GM19043 (cell line): ENCODE results near the gene PRKN.

Experiments
- ATAC-seq: cut with Tn5 transposase; IDR thresholded peaks from one replicate; pipeline ENCODE4 v1.9.1; 2021; ENCODE audit warnings: low read depth; ENCODE audit not compliant: unreplicated experiment

The PRKN gene

GRCh38 chr6:162262466-162263196 is 464.9 kb downstream of the PRKN start:
- no peak for ATAC-seq

GRCh38 chr6:162261598-162261997 is 466.0 kb downstream of the PRKN start:
- ATAC-seq = no peak

GRCh38 chr6:162260027-162260426 is 467.5 kb downstream of the PRKN start:
- no peak for ATAC-seq

GRCh38 chr6:162258647-162259046 is 468.9 kb downstream of the PRKN start:
- no peak for ATAC-seq

- no peak for ATAC-seq
Observed at GRCh38 chr6:162256361-162256760, 471.2 kb downstream of the PRKN start.

GRCh38 chr6:162251257-162251656 is 476.3 kb downstream of the PRKN start:
- no peak for ATAC-seq

DNA sequence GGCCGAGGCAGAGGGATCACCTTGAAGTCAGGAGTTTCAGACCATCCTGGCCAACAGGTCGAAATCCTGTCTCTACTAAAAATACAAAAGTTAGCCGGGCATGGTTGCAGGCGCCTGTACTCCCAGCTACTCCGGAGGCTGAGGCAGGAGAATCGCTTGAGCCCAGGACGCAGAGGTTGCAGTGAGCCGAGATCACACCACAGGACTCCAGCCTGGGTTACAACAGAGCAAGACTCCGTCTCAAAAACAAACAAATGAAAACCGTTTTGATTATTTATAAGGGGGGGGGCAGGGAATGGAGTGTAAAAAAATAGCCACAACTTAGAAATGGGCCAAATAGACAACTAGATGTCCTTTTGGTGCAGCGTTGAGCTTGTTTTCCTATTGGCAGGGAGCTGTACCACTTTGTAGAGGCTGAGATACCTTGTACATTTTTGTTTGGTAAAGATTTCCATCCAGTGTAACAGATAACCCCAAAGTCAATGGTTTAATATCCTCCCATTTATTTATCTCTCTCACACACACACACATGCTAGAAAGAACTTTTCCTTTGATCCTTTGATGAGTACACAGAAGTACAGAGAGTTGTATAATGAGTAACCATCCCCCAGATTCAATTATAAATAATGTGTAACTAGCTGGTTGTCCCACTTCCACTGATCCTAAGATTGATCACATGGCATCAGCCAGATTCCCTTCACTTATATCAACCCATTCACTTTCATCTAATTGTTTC is 477.5 kb downstream of the PRKN start:
- no peak for ATAC-seq

DNA sequence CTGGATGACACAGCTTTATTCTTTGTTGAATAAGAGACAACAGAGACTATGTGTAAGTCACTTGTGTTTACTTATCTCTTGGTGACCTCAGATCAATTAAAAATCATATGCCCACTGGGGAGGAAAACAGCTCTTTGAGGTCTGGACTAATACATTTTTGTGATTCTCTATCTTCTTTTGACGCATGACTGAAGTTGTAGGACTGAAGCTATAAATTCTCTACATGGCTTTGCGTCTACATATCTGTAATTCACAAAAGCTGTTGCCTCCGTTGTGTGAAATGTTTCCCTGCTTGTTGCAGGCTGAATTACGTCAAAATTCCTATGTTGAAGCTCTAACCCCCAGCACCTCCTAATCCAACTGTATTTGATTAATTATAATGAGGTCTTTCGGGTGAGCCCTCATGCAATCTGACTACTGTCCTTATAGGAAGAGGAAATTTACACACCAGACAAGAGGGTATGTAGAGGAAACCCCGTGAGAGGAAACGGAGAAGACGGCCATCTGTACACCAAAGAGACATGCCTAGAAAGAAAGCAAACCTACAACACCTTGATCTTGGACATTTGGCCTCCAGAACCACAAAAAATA is 481.6 kb downstream of the PRKN start:
- ATAC-seq = no peak

DNA sequence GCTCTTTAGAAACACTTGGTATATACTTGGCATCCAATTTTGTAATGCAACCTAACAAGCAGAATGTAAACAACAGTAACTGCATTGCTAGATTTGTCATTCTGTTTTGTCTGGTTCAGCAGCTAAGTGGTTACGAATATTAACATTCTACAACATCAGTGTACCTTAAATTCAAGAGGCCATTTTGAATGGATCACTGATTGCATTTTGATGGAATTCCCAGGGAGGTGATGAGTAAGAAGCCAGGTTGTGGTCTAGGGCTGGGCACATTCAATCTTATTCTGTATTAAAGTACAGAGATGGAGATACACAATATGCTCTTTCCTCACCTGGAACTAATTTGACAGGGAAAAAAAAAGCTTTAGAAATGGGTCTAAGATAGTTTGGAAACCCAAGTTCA is 483.5 kb downstream of the PRKN start:
- ATAC-seq = no peak

- ATAC-seq = no peak
Observed at GRCh38 chr6:162242915-162243314, 484.7 kb downstream of the PRKN start.

GRCh38 chr6:162239330-162239729 is 488.2 kb downstream of the PRKN start:
- no peak for ATAC-seq

DNA sequence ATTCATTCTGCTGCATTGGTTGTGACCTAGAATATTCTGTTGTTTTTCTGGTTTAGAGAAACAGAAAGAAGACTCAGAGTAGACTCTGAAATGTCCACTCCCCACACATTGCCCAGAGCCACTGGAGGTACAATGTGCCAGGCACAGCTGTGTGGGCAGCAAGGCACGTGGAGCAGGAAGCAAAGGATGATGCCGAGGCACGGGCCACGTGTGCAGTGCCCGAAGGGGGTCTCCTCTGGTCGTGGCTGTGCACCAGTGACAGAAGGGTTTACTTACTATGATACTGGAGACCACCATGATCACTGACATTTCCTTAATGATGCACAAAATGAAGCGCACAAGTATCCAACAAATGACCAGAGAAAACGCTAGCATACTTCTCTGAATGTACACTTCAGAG is 488.9 kb downstream of the PRKN start:
- no peak for ATAC-seq

DNA sequence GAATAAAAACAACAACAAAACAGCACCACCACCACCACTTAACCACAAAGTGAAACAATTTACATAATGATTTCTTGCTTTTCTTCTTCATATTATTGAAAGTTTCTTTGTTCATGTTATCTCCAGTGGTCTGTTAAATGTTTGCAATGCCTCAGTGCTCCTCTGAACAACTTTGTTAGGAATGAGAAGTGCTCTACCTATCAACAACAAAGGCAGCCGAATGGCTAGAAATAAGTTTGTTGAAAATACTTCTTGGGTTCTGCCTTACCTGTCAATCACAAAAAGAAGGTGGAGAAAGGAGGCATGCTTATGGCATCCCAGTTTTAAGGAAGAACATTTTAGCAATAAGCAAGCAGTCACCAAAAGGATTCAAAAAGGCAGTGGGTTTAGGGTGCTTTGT is 490.2 kb downstream of the PRKN start:
- no peak for ATAC-seq

DNA sequence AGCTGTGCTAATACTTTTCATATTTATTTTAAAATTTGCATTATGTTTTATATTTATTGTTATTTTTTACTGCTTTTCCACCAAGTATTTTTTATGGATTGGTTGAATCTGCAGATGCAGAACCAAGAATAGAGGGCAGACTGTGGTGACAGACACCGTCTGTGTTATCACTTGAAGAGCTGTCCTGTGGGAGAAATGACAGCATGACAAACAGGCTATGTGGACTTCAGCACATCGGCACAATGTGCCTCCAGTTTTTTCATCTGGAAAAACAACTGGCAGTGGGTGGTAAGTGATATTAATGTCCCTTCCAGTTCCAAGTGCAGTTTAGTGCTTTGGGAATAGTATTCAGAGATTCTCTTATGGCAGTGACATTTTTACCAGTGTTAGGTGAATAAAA is 492.9 kb downstream of the PRKN start:
- ATAC-seq = no peak

DNA sequence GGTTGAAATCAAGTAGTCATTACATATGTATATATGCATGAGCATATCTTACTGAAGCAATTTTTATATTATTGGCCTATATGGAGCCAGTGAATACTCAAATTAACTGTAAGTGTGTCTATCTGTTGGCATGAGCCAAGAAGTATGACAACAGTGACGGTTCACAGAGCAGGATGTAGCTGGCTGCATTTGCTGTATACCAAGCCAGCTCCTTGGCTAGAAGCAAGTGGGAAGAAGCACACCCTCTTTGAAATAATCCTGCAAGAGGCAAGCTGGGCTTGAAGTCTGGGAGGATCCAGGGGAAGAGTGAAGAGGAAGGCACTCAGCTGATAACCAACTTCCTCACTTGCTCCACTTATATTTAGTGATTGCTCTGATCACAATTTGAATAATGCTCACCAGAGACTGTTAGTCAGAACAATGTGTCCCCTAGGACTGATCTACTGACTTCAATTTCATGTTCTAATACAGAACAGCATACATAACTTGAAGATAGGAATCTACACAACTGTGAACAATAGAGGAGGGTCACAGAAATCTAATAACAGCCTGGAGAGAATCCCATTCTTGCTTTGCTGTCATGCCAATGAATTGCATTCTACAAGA is 497.3 kb downstream of the PRKN start:
- ATAC-seq = no peak

DNA sequence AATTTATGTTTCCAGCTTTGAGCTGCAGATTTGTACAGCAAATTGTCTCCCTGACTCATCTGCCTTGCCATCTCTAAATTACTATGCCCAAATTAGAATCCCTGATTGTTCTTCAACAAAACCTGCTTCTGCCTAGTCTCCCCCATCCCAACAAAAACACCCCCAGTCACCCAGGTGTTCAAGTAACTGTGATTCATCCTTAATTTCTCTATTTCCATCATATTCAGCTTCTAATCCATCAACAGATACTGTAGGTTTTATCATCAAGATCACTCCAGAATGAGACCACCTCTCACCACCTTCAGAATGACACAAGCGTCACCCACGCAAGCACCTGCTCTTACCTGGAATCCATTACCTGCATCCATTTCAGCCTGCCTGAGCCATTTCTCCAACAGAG is 498.5 kb downstream of the PRKN start:
- ATAC-seq = no peak

DNA sequence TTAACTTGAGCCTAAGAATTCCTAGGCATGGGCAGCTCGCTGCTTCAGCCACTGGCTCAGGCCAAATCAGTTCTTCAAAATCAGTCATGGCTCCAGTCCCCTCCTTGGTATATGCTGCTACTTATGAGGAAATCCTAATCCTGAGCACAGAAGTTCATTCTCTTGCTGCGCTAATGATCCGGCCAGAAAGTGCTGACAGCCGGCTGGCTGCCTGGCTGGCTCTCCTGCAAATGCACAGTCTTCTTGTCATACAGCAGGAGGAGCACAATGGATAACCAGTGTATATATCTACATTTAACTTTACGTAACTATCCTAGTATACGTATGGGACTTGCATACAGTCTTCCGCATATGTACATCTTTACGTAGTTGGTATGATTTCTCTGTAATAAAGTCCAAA is 500.8 kb downstream of the PRKN start:
- ATAC-seq = no peak

GRCh38 chr6:162222521-162222920 is 505.0 kb downstream of the PRKN start:
- no peak for ATAC-seq

GRCh38 chr6:162220876-162221275 is 506.7 kb downstream of the PRKN start:
- ATAC-seq = no peak

DNA sequence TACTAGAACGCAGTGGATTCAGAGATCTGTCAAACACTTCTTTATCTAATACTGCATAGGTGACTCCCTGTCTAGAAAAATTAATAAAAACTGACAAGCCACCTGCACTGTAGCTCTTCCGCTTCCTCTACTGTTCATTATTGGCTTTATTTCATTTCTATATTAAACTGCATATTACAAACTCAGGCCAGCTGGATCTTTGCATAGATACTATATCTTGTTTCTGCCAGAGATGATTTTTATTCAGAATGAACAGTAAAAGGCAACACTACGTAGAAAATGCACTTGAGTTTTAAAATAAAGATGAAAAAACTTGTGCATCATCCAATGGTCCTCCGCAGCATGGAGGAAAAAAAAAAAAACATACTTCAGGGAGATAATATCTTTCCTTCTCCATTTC is 508.3 kb downstream of the PRKN start:
- ATAC-seq = no peak

DNA sequence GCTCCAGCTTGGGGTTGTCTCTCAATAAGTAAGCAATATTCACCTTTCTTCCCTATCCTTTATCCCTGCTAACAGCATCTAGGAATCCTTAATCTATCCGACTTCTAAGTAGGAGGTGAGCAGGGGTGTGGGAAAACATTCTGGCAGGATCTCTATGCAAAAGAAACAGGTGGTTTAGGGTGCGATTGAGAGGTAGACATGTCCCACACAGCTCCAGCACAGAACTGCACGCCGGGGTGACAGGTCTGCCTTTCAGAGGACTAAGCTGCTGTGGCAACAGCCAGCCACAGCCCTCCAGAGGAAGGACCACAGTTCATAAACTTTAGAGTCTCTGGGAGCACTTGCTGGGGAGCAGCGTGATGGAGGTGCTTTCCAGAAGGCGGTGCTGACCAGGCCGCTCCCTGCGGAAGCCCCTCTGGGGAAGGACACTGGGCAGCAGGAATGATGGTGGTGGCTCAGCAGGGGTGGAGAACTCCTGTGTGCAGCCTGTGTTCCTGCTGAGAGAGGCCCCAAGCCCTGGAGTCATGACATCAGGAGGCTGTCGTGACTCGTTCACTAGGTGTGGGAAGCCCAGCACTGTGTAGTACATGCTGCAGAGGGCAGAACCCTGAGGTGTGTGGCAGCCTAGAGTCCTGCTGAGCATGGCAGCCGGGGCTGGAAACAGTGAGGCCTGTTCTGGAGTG is 509.6 kb downstream of the PRKN start:
- no peak for ATAC-seq
